Islet of Langerhans (tissue), 1 donor: Measurements from ENCODE around the gene TTC7B.

ENCODE experiments used
- FAIRE-seq: peaks from one replicate; lab custom pipeline; 2011; peaks lifted over from hg19 to GRCh38; lab: Jason Lieb, UNC

The TTC7B gene

DNA sequence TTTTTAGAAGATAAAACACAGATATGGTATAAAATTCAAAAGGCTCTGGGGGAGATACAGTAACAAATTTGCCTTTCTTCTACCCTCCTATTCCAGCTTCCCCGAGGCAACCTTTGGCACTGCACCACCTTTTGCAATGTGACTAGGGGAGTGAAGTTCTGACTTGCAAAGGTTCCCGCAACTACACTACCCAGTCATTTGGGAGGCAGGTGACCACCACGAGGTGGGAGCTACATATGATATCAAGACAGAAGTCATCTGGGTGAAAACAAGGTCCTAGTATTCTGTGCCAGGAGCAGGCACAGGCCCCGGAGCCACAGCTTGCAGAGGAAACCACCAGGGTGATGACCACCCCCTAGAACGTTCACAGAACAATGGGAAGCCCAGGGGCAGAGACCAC, 141.5 kb downstream of the TTC7B start:
- no peak for FAIRE-seq

- FAIRE-seq, result no peak
These were observed 142.1 kb downstream of the TTC7B start for GRCh38 chr14:90674043-90674670.

DNA sequence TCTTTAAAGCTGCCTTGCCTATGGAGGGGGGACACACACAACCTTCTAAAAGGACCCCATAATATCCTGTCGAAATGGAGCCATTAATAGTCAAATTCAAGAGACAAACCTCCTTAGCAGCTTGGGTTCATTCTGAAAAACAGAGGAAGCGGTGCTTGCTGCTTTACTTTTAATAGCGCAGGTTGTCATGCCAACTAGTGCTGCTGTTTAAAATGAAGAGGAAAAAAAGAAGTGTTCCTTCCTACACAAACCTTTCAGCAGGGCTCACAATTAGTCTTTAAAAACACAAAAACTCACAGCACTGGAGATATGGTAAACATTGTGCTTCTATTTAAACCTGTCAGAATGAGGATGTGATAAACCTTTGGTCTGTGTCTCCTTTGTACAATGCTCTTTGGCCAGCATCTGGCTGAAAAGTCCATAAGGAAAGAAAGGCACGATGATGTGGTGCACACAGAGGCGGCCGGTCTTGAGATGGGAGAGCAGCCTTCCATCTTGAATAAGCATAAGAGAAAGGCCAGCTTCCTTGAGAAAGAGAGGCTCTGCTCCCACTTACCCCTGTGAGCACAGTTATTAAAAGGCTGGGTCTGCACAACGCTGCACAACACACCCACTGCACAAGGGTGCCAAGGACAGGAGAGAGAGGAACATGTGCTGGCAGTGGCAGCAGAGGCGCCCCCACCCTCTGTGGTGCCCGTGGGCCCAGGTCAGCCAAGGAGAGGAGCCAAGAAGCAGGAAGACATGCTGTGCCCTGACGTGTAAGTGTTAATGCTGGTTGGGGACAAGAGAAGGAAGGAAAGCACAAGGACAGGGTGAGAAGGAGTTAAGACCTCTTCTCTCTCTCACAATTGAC, 144.6 kb downstream of the TTC7B start:
- peak; percentile 27 for FAIRE-seq

- FAIRE-seq, result no peak
These were observed 146.5 kb downstream of the TTC7B start for GRCh38 chr14:90669731-90670130.

DNA sequence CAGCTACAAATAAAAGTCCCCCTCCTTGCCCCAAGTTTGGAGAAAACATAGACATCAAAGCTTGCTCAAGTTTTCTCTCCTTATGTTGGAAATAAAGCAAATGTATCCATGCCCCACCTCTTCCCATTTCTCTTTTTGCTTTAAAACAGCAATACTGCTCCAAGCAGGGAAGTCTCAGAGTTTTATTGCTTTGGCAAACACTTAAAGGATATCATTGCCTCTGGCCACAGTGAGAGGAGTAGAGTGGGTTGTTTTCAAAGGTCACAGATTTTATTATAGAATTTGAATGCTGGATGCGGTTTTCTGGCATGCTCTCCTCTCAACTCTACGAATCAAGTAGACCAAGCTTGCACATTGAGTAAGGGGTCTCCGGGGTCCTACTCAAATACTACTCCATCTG, 149.7 kb downstream of the TTC7B start:
- no peak for FAIRE-seq

DNA sequence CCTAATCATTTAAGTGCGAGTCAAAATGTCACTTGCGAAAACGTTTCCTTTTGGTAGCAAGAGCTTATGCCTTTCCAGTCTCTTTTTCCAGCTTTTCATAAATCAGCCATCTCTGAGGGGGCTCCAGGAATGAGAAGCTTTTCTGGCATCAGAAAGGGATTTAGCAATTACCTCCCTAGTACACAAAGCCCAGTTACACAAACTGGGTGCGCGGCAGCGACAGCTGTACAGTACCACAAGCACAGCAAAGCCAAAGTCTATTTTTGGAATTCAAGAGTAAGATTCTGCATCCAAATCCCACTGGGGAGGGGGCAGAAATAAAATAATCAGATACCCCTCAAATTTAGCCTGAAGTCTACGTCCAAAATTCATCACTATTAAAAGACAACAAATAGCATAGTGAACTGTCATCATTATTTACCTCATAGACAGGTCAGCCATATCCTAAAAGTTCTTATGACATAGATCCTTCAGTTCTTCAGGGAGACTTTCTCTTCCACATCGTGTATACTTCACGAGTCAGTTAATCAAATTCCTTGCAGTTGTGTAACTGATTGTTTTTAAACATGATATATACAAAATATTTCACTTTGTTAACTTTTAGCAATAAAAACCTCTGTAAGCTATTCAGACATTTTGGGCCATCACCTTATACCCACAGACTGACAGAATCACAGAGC, 150.8 kb downstream of the TTC7B start:
- FAIRE-seq, result no peak

- FAIRE-seq, result no peak
These were observed 151.3 kb downstream of the TTC7B start for GRCh38 chr14:90664911-90665310.

- no peak for FAIRE-seq
These were observed 152.6 kb downstream of the TTC7B start for GRCh38 chr14:90663680-90664079.

DNA sequence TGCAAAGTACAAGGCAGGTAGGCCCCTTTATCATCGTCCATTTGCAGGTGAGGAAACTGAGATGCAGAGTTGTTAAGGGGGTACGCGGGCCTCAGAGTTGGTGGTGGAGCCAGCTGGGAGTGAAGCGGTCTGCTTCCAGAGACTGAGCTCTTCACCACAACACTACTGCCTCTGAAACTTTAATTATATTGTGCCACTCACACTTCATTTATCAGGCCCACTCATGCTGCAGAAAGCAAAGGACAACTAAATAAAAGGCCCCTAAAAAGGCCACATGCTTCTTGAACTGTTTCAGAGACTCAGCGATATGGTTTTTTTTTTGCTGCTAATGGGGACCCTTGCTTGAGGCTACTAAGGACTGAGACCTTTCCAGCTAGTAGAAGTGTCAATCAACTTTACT, 153.1 kb downstream of the TTC7B start:
- no peak for FAIRE-seq

- no peak for FAIRE-seq
These were observed 154.4 kb downstream of the TTC7B start for GRCh38 chr14:90661866-90662265.

DNA sequence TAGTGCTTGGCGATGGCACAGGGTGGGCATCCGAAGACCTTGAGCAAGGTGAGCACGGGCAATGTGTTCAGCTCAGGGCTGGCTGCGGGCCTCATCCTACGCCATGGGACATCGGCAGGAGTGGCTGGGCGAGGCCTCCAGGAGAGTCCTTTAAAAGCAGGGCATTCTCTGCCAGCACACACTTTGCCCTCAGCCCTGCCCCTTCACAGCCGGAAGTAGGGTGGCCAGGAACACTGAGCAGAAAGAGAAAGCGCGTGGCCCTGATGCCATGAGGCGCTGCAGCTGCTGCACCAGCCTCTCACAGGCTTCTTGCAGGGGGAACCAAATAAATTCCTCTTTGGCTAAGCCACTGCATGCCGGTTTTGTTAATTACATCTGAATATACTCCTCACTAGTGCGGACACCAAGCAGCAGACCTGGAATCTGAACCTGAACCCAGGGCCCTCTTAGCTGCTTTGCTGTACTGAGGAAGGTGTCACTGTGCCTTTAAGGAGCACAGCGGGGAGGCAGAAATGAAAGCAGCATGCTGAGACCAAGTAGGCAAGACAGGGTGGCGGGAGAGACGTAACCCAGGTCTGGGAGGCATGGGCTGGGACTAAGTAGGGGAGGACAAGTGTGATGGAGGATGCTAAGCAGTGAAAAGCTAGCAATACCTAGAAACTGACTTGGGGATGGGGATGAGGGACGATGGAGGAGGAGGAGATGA, 155.2 kb downstream of the TTC7B start:
- no peak for FAIRE-seq

DNA sequence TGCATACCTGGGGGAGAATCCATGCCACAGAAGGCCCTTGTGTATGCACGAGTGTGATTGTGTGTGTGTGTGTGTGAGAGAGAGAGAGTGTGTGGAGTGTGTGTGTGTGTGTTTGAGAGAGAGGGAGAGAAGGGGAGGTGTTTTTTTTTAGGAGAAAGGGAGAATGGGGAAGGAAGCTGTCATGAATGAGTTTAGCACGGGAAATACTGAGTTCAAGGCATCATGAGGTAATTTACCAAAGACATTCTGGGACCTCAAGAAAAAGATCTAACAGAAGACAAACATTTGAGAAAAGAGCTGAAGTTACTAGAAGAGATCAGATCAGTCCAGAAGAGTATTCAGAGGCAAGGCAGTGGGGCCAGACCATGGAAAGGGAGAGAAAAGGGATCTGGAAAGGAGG, 157.1 kb downstream of the TTC7B start:
- no peak for FAIRE-seq

GRCh38 chr14:90658541-90658967, 157.7 kb downstream of the TTC7B start:
- FAIRE-seq, result no peak

DNA sequence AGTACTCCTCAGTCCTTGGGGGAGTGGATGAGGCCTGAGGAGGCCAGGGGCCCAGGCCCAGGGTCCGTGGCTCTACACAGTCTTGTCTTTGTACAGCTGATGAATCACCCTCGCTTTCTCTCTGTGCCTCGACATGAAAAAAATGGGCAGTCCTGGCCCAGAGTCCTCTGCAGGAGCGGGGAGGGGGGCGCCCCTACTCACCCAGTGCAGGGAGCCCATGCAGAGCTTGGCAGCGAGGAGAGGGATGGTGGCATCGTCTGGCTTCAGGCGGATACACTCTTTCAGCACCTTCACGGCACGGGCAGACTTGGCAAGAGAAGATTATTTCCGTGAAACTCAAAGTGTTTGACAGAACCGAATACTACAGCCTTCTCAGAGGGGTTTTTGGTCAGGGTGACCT, 159.3 kb downstream of the TTC7B start:
- no peak for FAIRE-seq

- FAIRE-seq, result no peak
These were observed 160.4 kb downstream of the TTC7B start for GRCh38 chr14:90655829-90656228.

- FAIRE-seq, result no peak
These were observed 161.4 kb downstream of the TTC7B start for GRCh38 chr14:90654831-90655276.

DNA sequence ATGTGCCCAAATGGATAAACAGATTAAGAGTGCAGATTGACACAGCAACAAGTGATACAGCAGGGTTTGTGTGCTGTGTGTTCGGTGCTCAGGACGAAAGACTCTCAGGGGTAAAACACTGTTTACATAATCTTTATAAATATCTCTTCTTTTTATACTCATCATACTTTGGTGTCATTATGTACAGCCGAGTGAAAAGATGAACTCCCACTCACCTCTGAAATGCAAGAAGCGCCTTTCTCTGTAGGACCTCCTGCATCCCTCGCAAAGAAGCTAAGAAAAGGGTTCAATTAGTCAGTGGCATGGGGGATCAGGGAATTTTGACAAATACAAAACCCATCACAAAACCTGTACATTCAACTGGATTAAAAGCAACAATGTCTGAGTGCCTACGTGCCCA, 163.6 kb downstream of the TTC7B start:
- FAIRE-seq, result no peak

GRCh38 chr14:90651976-90652560, 164.2 kb downstream of the TTC7B start:
- FAIRE-seq, result no peak

DNA sequence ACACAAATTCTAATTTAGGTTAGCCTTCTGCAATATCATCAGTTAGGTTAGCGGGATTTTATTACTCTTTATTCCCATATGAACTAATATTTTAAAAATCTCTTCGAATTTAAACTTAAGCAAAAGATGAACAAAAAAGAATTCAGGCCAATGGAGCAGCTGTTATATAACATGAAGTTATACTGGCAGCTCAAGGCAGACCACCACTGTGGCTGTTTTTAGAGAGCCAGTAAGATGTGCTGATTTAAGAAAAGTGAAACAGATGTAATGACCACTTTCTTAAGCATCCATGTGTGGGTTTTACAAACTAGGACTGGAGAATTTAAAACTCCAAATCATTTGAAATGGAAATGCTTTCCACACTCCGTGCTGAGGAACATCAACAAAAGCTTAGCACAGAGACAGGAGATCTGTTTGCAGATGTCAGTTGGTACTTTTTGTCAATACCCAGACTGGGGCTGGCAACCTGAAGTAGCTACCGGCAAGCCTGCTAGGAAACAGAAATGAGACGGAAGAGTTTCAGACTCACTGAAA, 164.9 kb downstream of the TTC7B start:
- FAIRE-seq, result peak; percentile 78

DNA sequence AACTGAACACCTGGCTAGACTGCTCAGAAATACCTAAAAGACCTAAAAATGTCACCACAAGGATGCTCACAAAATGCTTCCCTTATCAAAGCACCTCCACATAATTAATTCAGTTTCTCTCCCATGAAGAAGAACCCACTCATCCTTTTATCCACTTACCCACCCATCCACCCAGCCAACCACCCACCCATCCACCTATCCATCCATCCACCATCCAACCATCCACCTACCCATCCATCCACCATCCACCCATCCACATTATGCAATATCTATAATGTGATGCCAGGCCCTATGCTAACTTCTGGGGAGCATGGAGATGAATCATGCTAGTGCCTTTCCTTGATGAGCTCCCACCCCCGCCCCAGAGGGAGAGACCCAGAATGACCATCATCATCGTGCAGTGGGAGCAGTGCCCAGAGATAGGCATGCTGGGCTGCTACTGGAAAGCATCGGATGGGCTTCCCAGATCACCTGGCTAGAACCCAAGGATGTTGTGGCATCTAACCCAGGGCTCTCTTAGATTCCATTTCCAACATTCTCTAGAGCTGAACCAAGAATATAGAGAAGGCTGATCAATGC, 166.6 kb downstream of the TTC7B start:
- FAIRE-seq, result no peak

DNA sequence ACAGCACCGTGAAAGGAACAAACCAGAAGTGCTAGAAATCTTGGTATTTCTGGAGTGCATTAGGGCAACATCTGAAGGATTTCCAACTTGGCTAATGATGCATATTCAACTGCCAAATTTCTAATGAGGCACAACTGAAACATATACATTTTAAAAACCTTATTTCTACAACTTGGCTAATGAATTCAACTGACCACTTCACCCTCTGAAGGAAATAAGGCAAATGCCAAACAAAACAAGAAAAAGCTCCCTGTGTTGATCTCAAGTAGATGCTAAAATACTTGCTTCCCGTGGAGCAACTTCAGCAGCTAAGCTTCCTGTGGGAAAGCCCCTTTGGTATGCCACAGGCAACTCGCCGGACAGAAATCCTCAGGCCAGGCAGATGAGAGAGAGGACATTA, 167.1 kb downstream of the TTC7B start:
- FAIRE-seq, result no peak

- FAIRE-seq, result no peak
These were observed 167.8 kb downstream of the TTC7B start for GRCh38 chr14:90648421-90648820.
